HCT116 (cell line): ENCODE data around the gene RBPJ. TPM values are rescaled to one million over a fixed set of nuclear protein-coding genes. Genes with fewer than 3 reads are reported as not detected.
"Not testable (repeated sequence)": the region's sequence is repeated elsewhere in the genome, so short reads cannot be mapped to it uniquely, and the experiment has no call there.

Experiments
- ATAC-seq: fragments of 200-7000 bp; cut with Tn5 transposase; 2 replicates; pipeline ENCODE4 v1.9.1; 2020; ENCODE audit warnings: mild to moderate bottlenecking, moderate library complexity
- BruUV-seq: library from RNA; stranded (reverse); fragments of 400-500 nt; replicated peaks from 2 replicates; lab custom pipeline; 2021; lab: Mats Ljungman, UMichigan
- CTCF ChIA-PET: fragments of 300-600 bp; sonication (Branson Sonifier 250); formaldehyde crosslinking; loops from one replicate; lab custom pipeline; 2021; ENCODE audit warnings: antibody characterized with exemption; lab: Charles Lee
- POLR2A ChIA-PET: fragments of 300-600, 350-600 bp; sonication (Branson Sonifier 250); formaldehyde crosslinking; loops from one replicate; lab custom pipeline; 2021; ENCODE audit warnings: antibody characterized with exemption; lab: Charles Lee
- RAD21 ChIA-PET, 2 experiments: fragments of 300-600 bp; sonication (Branson Sonifier 250); formaldehyde crosslinking; loops; one replicate each; lab custom pipeline; 2023; ENCODE audit warnings: low total read pairs in 2 of 2; ENCODE audit not compliant: uncharacterized antibody in 2 of 2, unreplicated experiment in 2 of 2, low non-redundant PET in 1 of 2; lab: Charles Lee
- DNase-seq: peaks from one replicate; pipeline ENCODE4 v3.0.0-alpha.2; 2010; ENCODE audit warnings: low read depth, low spot score
- H2AFZ ChIP-seq: fragments of 200-600 bp; shearing (Covaris generic), sonication (generic); 2 replicates; pipeline ENCODE4 v1.6.1; 2017; ENCODE audit warnings: low read depth, mixed run types, mixed read lengths, antibody characterized with exemption, low read length; ENCODE audit not compliant: poor library complexity, severe bottlenecking
- H3K27ac ChIP-seq: 2 replicates; pipeline ENCODE4 v1.5.1; 2012; ENCODE audit warnings: low read depth, low read length
- H3K27me3 ChIP-seq: fragments of 200-600 bp; sonication (generic); 2 replicates; pipeline ENCODE4 v1.6.1; 2016; ENCODE audit warnings: mixed run types, low read length, mixed read lengths; ENCODE audit not compliant: insufficient read depth
- H3K36me3 ChIP-seq, 2 experiments: fragments of 200-500 bp in 1 of 2; fragments of 200-600 bp in 1 of 2; sonication (Bioruptor generic) in 1 of 2; sonication (generic) in 1 of 2; 2 replicates each; pipeline versions ENCODE4 v1.5.1 to v1.6.1; 2014 to 2016; ENCODE audit warnings: low read length in 2 of 2, inconsistent platforms in 1 of 2, mixed read lengths in 1 of 2, mixed run types in 1 of 2; ENCODE audit not compliant: insufficient read depth in 2 of 2, control insufficient read depth in 1 of 2
- H3K4me1 ChIP-seq, 2 experiments: fragments of 200-600 bp in 1 of 2; sonication (generic) in 1 of 2; 2 replicates each; pipeline versions ENCODE4 v1.5.1 to v1.6.1; 2012 to 2017; ENCODE audit warnings: low read length in 2 of 2, inconsistent platforms in 1 of 2, mild to moderate bottlenecking in 1 of 2, mixed read lengths in 1 of 2, mixed run types in 1 of 2, moderate library complexity in 1 of 2; ENCODE audit not compliant: insufficient read depth in 2 of 2, control insufficient read depth in 1 of 2
- H3K4me2 ChIP-seq: fragments of 200-600 bp; sonication (generic); 2 replicates; pipeline ENCODE4 v1.6.1; 2017; ENCODE audit warnings: mixed run types, low read length, mixed read lengths
- H3K4me3 ChIP-seq, 2 experiments: fragments of 200-600 bp in 1 of 2; sonication (generic) in 1 of 2; replicated peaks in 1 of 2; 2 replicates each; pipeline ENCODE4 v1.5.1; 2011 to 2016; ENCODE audit warnings: low read length in 2 of 2, control low read depth in 1 of 2, low read depth in 1 of 2, mild to moderate bottlenecking in 1 of 2, mixed read lengths in 1 of 2, mixed run types in 1 of 2
- H3K79me2 ChIP-seq: fragments of 200-600 bp; sonication (generic); 2 replicates; pipeline ENCODE4 v1.6.1; 2017; ENCODE audit warnings: mild to moderate bottlenecking, mixed run types, low read length, moderate library complexity, mixed read lengths; ENCODE audit not compliant: insufficient read depth
- H3K9ac ChIP-seq: fragments of 200-600 bp; sonication (generic); 2 replicates; pipeline ENCODE4 v1.6.1; 2016; ENCODE audit warnings: low read length, mixed read lengths
- H3K9me2 ChIP-seq: fragments of 200-600 bp; sonication (generic), shearing (Covaris generic); 2 replicates; pipeline ENCODE4 v1.6.1; 2017; ENCODE audit warnings: mixed run types, mild to moderate bottlenecking, moderate library complexity; ENCODE audit not compliant: insufficient read depth
- H3K9me3 ChIP-seq, 2 experiments: fragments of 200-500 bp in 1 of 2; fragments of 200-600 bp in 1 of 2; sonication (Bioruptor generic) in 1 of 2; sonication (generic) in 1 of 2; 2 replicates each; pipeline ENCODE4 v1.6.1; 2014 to 2017; ENCODE audit warnings: low read length in 2 of 2, mixed read lengths in 2 of 2, inconsistent platforms in 1 of 2, low read depth in 1 of 2, mild to moderate bottlenecking in 1 of 2, mixed run types in 1 of 2, moderate library complexity in 1 of 2; ENCODE audit not compliant: control insufficient read depth in 1 of 2, insufficient read depth in 1 of 2
- H4K20me1 ChIP-seq: fragments of 200-600 bp; sonication (generic), shearing (Covaris generic); 2 replicates; pipeline ENCODE4 v1.6.1; 2017; ENCODE audit warnings: mixed run types, mild to moderate bottlenecking, moderate library complexity; ENCODE audit not compliant: insufficient read depth
- CEBPB ChIP-seq: IDR thresholded peaks from 2 replicates; pipeline ENCODE4 v1.6.1; 2012; ENCODE audit warnings: low read depth
- FOSL1 ChIP-seq: IDR thresholded peaks from 2 replicates; pipeline ENCODE4 v1.6.1; 2012; ENCODE audit warnings: low read depth
- SIN3A ChIP-seq: IDR thresholded peaks from 2 replicates; pipeline ENCODE4 v1.6.1; 2012; ENCODE audit warnings: low read depth
- SP1 ChIP-seq: IDR thresholded peaks from 2 replicates; pipeline ENCODE4 v1.6.1; 2012; ENCODE audit warnings: low read depth
- SRF ChIP-seq: IDR thresholded peaks from 2 replicates; pipeline ENCODE4 v1.6.1; 2012; ENCODE audit warnings: low read depth
- YY1 ChIP-seq: IDR thresholded peaks from 2 replicates; pipeline ENCODE4 v1.6.1; 2011; ENCODE audit warnings: low read length, low read depth, moderate library complexity, mild to moderate bottlenecking; ENCODE audit not compliant: insufficient replicate concordance; ENCODE audit errors: extremely low read depth
- ZFX ChIP-seq: fragments of 450-650 bp; IDR thresholded peaks from 2 replicates; pipeline ENCODE4 v1.6.1; 2017
- intact Hi-C: fragments of 100-400 bp; cut with micrococcal nuclease; formaldehyde crosslinking; loops from 2 replicates; pipeline ENCODE4 v1.10.0; 2022
- total RNA-seq: library from RNA; stranded (reverse); gene quantifications from one replicate; pipeline ENCODE4 v1.2.1, GENCODE V29; 2021; ENCODE audit not compliant: unreplicated experiment
- TF ChIP-seq, protein P1 (sequence below): IDR thresholded peaks from 2 replicates; pipeline ENCODE4 v1.6.1; 2011; ENCODE audit warnings: mild to moderate bottlenecking, low read length, moderate library complexity; ENCODE audit not compliant: insufficient replicate concordance; ENCODE audit errors: extremely low read depth
- TF ChIP-seq, protein P2 (sequence below): IDR thresholded peaks from 2 replicates; pipeline ENCODE4 v1.6.1; 2012

RBPJ gene
- total RNA-seq, 1 experiment from 2014 or later = 72.7 TPM

DNA sequence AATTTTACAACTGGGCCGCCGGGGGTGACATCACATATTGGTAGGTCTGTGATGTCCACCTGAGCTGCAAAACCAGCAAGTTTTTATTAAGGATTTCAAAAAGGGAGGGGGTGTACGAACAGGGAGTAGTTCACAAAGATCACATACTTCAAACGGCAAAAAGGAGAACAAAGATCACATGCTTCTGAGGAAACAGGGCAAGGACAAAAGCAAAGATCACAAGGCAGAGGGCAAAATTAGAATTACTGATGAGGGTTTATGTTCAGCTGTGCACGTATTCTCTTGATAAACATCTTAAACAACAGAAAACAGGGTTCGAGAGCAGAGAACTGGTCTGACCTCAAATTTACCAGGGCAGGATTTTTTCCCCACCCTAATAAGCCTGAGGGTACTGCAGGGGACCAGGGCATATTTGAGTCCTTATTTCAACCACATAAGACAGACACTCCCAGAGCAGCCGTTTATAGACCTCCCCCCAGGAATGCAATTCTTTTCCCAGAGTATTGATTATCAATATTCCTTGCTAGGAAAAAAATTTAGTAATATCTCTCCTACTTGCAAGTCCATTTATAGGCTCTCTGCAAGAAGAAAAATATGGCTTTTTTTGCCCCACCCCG is 5.4 kb upstream of the RBPJ start:
- H4K20me1 ChIP-seq, H3K4me2 ChIP-seq, intact Hi-C loops, H3K27ac ChIP-seq, H3K9ac ChIP-seq, H3K36me3 ChIP-seq, H3K79me2 ChIP-seq, H2AFZ ChIP-seq, H3K4me3 ChIP-seq, ATAC-seq, H3K9me3 ChIP-seq, DNase-seq, H3K9me2 ChIP-seq, POLR2A ChIA-PET, RAD21 ChIA-PET, CTCF ChIA-PET, BruUV-seq, H3K27me3 ChIP-seq: not testable (repeated sequence)
- peaks cover 5 to 25% of the 10 kb centered on the region in 2 experiments; a peak in 3 of 4 replicates for H3K4me1 ChIP-seq

GRCh38 chr4:26317766-26318165 is 3.0 kb upstream of the RBPJ start:
- TF ChIP-seq, protein P1, sequence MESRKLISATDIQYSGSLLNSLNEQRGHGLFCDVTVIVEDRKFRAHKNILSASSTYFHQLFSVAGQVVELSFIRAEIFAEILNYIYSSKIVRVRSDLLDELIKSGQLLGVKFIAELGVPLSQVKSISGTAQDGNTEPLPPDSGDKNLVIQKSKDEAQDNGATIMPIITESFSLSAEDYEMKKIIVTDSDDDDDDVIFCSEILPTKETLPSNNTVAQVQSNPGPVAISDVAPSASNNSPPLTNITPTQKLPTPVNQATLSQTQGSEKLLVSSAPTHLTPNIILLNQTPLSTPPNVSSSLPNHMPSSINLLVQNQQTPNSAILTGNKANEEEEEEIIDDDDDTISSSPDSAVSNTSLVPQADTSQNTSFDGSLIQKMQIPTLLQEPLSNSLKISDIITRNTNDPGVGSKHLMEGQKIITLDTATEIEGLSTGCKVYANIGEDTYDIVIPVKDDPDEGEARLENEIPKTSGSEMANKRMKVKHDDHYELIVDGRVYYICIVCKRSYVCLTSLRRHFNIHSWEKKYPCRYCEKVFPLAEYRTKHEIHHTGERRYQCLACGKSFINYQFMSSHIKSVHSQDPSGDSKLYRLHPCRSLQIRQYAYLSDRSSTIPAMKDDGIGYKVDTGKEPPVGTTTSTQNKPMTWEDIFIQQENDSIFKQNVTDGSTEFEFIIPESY = no peak
- TF ChIP-seq SRF (no peak), YY1 (no peak), SP1 (no peak), FOSL1 (no peak), SIN3A (no peak), ZFX (no peak), CEBPB (no peak)
- TF ChIP-seq, protein P2, sequence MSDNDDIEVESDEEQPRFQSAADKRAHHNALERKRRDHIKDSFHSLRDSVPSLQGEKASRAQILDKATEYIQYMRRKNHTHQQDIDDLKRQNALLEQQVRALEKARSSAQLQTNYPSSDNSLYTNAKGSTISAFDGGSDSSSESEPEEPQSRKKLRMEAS = no peak
- TF ChIP-seq, all 23 proteins: peak for 0
- Histone ChIP-seq H3K4me1 (peaks cover 9 to 32% of the 10 kb centered on the region in 2 experiments; a peak in 3 of 4 replicates), H4K20me1 (no peaks in the 10 kb centered on the region), H3K9me2 (no peaks in the 10 kb centered on the region), H3K36me3 (no peaks in the 10 kb centered on the region), H3K4me3 (no peak overlapping the region), H3K9ac (no peak overlapping the region), H3K27ac (no peak overlapping the region), H3K79me2 (peaks cover 16% of the 10 kb centered on the region), H3K27me3 (no peaks in the 10 kb centered on the region), H2AFZ (no peak overlapping the region), H3K9me3 (peaks cover 0 to 9% of the 10 kb centered on the region in 2 experiments; a peak in 1 of 4 replicates), H3K4me2 (peak overlapping the region; percentile 100; the same call in 1 of the 2 replicates)
- intact Hi-C loops = loop anchor here (2.0 kb wide), 1 partner anchor 121 kb away; no protein-coding TSS in a partner anchor
- no TSS peak for BruUV-seq
- ChIA-PET RAD21 (no interaction called here), POLR2A (interaction anchor here (3.6 kb wide), 1 partner anchor 121 kb away, joined by 15 read pairs; no protein-coding TSS in a partner anchor), CTCF (no interaction called here)
- no peak for DNase-seq
- ATAC-seq = no peak
